HG03139 (cell line): ENCODE results near the gene VAMP4.

Experiments used
- ATAC-seq: cut with Tn5 transposase; IDR thresholded peaks from one replicate; pipeline ENCODE4 v1.9.1; 2021; ENCODE audit not compliant: unreplicated experiment

The VAMP4 gene

GRCh38 chr1:171654201-171654941 is 87.5 kb downstream of the VAMP4 start:
- ATAC-seq = no peak

- no peak for ATAC-seq
Observed at GRCh38 chr1:171653796-171654195, 88.1 kb downstream of the VAMP4 start.

- ATAC-seq = no peak
Observed at GRCh38 chr1:171652234-171652822, 89.5 kb downstream of the VAMP4 start, which contains the start of gene MYOC. MYOC (minus strand) TSS chr1:171652688; CDS start chr1:171652611, 77 bp downstream.
